ENCODE data around the gene PLXNA1.

DNA sequence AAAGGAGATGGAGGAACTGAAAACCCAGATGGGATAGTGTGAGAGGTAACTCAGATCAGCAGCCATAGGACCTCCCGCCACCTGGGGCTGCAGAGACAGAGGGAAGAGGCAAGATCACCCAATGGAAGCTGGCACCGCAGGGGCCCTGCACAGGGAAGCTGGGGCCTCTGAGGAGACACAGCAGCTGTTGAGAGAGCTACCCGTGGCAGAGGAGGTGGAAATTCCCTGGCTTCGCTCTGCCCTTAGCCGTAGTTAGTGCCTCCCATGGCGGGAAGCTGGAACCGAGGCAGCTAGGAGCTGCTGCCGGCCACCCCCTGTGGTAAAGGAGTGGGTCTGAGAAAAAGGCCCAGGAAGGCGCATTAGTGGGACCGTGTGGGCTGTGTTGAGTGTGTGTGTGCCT lies 18.0 kb upstream of the PLXNA1 start:
- TF ChIP-seq, protein P1, sequence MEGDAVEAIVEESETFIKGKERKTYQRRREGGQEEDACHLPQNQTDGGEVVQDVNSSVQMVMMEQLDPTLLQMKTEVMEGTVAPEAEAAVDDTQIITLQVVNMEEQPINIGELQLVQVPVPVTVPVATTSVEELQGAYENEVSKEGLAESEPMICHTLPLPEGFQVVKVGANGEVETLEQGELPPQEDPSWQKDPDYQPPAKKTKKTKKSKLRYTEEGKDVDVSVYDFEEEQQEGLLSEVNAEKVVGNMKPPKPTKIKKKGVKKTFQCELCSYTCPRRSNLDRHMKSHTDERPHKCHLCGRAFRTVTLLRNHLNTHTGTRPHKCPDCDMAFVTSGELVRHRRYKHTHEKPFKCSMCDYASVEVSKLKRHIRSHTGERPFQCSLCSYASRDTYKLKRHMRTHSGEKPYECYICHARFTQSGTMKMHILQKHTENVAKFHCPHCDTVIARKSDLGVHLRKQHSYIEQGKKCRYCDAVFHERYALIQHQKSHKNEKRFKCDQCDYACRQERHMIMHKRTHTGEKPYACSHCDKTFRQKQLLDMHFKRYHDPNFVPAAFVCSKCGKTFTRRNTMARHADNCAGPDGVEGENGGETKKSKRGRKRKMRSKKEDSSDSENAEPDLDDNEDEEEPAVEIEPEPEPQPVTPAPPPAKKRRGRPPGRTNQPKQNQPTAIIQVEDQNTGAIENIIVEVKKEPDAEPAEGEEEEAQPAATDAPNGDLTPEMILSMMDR (IDR thresholded peaks at IDR 0.05): no peak
- TF ChIP-seq POLR2A (IDR thresholded peaks at IDR 0.05): no peak
